HL-60/S4 (cell line): ENCODE measurements around the gene DNM3.

Experiments
- in situ Hi-C: fragments of 300-500 bp; cut with MboI; formaldehyde crosslinking; loops from 2 replicates; pipeline ENCODE4 v1.14.3; 2022; ENCODE audit warnings: low sequenced_read_pairs

Gene DNM3

DNA sequence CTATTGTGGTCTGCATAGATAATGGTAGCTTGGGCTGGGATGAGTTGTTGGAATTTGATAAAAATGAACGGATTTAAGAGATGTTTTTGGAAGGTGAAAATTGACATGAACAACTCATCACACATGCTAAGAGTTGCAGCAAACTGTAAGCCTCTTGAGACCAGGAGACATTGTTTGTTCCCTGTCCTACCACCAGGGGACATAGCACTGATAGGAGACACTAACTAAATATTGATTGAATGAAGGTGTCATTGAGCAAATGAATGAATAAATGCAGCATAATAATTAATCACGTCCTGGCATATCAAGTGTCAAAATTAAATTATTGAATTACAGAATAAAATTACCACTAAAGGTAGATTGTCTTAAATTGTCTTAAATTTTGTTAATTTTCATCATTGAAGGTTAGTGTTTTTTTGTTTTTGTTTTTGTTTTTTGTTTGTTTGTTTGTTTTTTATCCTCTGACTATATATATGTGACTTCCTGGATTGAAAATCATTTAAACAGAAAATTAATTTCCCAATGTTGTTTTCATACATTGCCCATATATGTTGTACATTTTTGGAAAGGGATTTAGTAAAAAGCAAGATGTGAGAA is 293.9 kb downstream of the DNM3 start:
- in situ Hi-C loops = no loop called here

DNA sequence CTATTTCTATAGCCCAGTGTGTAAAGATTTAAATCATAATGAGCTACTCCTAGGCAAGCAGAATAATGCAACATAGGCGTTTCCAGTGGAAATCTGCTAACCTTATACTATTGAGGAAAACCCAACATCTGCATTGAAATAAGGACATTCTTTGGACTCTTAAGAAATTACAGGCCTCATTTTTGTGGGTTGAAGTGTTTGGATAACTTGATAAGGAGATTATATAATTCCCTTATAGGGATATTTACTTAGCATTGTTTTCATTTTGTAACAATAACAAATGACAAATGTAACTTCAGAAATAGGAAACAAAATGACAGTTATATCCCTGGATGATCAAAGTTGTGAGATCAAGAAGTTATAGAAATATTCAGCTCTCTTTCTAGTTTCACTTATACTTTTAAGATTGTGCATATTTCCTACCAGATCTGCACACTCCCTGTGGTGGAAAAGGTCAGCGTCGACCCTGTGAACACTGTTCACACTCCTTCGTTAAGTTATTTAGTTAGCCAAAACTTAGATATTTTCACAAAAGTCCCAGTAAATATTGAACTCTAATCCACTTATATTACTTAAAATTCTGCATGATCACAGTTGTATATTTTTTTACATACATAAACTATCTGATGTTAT is 294.8 kb downstream of the DNM3 start:
- in situ Hi-C loops = no loop called here

DNA sequence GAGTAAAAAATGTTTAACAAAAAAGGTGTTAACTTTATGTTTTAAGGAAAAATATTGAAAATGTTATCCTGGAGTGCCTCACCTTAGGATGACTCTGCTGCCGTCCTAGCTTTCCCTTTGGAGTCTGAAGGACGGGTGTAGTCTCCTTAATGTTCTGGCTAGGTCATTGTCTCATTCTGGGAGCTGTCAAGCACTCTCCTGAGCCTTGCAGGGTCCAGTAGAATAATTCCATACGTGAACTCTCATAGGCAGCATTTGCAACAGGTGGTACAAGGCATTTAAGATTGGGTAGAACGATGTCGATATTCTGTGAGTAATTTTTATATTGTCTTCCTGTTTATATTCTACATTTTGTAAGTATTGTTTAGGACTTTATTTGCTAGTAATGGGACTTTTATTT is 295.6 kb downstream of the DNM3 start:
- in situ Hi-C loops = no loop called here

DNA sequence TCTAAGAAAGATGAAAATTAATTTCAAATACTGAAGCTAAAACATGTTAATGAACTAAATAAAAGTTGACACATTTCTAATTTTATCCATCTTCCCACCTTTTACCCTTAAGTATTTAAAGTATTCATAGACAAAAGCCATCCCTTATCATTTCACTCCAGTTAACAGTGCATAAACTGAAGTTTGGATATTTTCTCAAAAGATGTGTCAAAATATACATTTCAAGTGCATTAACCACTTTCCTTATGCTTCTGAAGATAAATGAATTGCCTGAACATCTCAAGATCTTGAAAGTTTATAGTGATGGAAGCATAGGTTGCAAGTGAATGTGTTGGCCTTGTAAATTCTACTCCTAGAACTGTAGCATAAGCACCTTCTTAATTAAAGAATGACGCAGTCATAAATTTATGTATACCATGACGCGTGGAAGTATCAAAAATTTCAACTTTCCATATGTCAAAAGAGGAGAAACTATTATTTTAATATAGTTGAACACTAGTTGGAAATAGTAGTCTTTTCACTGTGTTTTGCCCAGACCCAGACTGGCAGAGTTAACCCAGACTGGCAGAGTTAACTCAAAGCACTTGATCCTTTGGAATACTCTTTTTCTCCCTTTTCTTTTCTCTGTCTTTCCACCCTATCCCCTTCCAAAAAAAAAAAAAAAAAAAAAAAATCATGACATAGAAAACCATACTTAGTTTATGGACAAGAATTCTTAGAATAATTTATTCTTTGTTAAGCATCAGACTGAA is 296.6 kb downstream of the DNM3 start:
- in situ Hi-C loops = no loop called here

DNA sequence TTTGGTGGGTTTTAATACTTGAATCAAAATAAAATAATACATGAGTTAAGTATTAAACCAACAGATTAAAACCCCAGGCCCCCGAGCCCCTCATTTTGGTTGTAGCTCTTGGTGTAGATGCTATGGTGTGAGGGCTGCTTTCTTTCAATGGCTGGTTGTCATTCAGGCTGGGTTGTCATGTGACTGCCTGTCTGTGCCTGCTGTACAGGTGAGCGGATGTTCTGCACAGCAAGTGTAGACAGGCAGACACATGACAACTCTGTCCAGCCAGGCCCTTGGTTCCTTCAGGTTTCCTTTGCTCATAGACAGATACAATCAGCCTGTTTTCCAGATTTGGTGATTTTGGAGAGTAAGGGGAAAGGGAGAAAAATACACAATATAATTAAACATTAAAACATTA is 297.3 kb downstream of the DNM3 start:
- in situ Hi-C loops = no loop called here

DNA sequence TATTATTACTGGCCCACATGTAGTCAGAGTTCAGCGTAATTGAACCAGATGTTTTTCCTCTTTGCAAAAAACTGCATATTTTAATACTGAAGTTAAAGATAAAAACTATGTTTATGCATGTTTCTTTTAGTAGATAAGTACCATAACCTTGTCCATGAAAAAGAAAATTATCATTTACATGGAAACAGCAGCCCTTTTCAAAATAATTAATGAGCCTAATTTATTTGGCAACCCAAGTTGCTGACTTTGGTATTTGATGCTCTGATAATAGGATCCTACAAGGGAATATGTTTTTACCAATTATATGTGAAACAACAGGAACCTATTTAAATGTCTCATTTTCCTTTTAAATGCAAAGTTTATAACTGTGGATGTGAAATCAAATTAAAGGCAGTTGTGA is 297.9 kb downstream of the DNM3 start:
- in situ Hi-C loops = no loop called here

DNA sequence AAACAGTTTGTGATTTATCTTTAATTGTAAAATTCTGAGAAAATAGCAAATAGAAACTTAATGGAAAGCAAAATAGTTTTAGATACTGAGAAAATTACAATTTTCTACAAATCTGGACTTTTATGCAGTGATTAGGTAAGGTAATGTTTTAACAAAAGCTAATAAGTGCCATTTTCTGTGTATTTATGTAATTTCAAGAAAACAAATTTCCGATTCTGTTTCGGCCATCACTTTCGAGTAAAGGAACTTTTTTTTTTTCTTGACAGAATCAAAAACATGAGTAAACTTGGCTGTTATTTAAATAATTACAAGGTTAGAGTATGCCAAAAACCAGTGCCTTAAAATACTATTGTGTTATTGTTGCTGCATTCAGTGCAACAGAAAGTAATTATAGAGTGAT is 298.8 kb downstream of the DNM3 start:
- in situ Hi-C loops = no loop called here

DNA sequence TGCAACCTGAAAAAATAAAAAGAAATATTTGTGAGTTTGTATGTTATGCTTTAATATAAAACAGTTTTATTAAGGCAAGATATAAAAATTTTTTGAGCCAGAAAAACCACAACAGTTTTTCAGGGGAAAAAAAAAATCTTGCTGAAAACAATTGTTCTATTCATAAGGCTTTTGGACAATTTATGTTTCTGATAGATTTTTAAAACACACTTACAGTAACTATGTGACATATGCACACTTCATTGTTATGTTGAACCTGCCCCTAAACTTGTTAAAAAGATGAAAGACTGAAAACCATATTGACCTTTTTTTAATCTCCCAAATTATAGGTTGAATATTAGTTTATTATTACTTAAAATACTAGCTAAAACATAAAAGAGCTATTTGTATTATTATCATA is 299.3 kb downstream of the DNM3 start:
- in situ Hi-C loops = no loop called here

DNA sequence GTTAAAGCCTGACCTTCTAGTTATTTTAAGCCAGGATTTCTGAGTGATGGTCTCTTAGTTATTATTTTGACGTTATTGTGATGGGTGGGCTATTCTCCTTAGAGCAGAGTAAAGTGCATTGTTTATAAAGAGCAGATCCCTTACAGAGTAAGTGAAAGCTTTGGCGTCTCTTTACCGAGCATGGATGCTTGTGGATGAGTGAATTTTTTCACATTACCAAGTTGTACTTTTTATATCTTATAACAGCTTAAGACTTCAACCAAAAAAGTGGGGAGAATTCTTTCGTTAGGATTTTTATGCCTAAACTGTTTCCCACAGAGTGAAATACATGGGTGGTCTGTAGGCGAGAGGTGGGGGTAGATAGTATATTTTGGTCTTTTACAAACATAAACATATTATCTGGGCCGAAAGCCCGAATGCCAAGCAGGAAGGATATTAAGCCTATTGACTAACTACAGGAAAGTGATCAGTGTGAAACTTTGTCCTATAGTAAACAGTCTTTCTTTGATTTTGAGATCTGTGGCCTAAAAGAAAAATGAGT is 300.1 kb downstream of the DNM3 start:
- in situ Hi-C loops = no loop called here

DNA sequence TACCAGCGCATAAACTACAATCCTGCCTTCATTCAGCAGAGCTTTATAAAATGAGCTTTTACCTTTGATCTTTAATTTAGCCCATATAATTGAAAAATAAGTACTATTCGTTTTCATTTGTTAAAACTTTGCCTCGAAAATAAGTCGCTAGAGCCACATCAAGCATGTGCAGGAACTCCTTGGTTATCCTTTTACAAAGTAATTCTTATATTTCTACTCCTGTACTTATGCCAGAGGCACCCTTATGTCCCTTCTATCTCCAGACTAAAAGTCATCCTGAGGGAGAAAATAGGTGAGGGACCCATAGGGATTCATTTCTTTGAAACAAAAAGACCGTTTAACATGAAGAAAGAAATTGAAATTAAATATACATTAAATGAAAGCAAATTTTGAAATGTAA is 301.0 kb downstream of the DNM3 start:
- in situ Hi-C loops = no loop called here

DNA sequence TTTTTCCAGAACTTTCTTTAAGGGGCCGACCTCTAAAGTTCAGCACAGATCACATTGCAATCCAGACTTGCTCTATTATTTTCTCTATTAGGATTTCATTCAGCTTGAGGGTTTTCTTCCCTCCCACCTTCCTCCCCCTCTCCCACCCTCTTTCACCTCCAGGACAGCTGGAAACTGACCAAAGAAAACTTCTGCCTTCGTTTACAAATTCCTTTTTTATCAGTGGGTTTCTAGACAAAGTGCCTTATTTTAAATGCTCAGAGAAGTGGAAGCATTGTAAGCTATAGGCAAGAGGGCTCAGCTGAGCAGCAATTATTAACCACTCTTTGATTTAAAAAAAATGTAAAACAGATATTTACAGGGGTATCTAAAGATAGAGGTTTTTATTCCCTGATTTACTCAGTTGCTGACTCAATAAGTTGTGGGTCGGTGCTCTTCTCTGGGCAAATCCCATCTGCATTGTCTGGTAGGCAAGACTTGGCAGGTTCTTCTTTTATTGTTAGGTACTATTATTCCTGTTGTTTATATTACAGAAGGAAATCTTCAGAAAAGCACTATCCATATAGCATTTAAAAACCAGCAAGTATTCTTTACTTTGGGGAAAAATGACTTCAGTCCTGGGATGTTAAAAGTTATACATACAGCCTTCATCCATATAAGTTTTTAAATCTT is 302.2 kb downstream of the DNM3 start:
- in situ Hi-C loops = no loop called here

DNA sequence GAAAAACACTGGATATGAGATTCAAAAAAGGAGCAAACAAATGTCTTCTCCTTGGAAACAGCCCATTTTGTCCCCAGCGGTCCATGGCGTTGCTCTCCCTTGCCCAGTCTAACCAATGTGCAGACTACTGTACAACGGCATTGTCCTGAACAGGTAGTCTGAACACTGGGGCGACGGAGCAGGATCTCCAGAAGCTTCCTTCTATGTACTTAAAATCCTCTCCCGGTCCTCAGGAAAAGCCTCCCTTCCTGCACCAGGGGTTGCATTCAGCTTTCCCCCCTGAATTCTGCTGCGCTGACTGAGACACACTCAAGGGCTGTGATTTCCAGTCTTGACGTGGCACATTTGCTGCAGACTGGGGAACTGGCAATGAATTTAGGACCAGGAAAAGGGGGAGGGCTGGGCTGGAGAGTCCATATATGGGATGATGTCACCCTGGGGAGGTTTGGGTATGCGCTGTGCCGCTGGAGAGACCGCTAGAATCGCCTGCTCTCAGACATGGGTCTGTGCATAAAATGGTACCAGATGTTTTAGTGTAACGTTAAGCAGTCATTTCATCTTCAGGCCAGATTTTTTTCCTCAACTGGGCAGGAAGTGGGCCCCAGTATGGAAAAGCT is 303.3 kb downstream of the DNM3 start:
- in situ Hi-C loops = no loop called here

DNA sequence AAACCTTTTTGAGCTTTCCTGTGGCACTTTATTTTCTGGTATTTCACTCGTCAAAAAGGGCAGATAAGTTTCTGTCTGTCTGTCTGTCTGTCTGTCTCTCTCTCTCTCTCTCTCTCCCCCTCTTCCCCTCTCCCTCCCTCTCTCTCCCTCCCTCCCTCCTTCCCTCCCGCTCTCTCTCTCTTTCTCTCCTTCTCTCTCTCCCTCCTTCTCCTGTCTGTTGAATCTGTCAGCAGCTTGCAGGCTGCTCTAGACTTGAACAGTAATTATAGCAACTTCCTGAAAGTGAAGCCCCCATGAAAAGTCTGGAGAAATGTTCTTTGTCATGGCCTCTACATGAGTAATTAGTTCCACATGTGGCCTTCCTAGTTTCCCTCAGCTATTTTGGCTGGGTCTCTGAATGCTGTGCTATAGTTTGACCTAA is 303.9 kb downstream of the DNM3 start:
- in situ Hi-C loops = no loop called here

DNA sequence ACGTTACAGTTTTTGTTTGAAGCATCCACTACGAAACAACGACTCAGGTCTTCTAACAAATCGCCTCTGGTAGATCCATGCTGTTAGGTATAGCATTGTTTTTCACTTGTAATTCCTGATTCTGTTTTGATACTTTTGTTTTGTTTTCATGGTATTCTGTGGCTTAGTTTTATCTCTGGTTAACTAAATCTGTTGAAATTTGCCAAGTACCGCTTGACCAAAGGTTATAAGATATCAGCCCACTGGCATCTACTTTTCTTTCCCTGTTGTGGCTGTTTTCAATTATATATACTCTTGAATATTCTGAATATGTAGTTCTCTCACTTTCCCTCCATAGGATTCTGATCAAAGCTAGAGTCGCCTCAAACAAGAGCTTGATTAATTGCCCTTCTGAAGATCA is 304.4 kb downstream of the DNM3 start:
- in situ Hi-C loops = no loop called here

DNA sequence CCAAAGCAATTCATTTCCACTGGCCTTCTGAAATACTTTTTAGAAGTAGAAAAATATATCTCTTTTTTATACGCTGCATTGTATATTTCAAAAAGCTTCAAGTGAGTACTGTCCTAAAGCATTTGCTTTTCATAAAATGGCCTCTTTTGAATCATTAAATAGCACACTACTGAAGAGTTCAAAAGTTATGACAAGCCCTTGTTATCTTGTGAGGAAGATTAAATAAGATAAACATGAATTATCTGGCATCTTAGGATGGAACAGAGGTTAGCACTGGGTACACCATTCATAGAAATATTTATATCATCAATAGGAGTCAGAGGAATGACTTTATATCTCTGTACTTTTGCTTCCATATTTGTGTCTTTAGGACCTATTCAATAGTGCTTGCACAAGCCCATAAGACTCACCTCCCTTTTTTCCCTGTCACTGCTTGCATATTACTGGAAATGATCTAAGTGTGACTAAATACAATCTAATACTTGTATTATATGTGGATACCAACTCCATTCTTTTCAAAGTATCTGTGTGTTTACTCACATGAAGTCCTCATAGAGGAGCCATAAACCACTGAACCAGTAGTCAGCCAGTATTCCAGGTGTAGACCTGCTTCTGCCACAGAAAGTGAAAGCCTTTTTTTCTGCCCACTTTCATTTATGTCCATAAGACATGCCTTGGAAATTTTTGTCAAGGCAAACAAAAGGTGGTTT is 305.0 kb downstream of the DNM3 start:
- in situ Hi-C loops = no loop called here

DNA sequence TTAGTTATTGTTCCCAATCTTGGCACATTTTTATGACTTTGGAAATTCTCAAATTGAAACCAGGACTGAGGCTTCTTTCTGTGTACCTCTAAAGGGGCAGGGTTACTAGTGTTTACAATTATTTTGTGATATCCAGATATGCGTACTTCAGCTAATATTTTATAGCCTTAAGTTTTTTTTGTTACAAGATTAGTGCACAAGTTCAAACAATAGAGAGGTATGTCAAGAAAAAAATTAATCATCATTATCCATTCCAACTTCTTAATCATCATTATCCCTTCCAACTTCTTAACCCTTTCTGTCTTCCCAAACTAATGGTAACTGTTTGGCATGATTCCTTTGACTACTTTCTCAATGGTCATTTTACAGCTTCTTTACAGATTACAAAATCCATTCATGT is 306.2 kb downstream of the DNM3 start:
- in situ Hi-C loops = no loop called here

DNA sequence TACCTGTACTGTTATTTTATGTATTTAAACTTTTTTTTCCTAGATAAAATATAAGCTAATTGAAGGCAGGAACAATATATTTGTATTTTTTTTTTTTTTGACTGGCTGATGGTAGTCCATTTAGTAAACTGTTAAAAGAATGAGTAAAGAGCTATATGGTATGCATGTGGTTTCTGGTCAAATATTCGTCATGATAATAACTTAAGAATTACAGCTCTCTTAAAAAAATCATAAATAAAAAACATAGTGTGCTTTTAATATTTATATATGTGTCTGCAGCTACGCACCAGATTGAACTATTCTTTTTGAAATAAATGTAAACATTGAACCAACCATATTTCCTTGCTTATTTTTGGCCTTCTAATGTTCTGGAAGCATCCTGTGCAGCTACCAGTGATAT is 306.9 kb downstream of the DNM3 start:
- in situ Hi-C loops = no loop called here

DNA sequence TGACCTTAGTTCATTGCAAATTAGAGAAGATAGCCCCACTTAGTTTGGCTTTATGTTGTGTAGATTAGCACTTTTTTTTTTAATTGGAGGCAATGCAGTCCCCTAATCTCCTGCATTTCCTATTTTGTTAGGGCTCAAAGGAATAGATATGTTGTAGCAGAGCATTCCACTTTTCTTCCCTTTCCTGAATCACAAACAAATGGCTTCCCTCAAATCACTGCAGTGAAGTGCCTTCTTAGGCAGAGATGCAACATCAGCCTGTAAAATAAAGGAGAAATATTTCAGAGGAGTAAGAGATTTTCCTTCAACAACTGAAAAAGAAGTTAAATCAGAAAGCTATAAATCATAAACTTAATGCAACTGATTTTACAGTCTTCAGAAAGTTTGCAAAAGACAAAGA is 307.4 kb downstream of the DNM3 start:
- in situ Hi-C loops = no loop called here

DNA sequence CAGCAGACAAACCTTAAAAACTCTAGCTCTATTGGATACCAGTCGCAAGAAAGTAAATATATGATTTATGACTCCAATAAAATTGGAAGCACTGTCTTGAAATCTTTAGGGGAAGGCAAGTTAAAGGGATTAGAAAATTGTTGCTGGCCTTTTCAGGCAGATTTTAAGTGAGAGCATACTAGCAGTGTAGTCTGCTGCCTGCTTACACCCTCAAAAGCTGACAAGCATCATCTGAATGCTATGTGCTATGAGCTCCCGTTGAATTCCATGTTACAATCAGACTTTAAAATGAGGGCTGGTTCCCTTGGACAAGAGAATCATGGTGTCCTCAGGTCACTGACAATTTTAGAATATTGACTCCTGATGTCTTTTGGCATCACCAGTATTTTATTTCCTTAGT is 308.0 kb downstream of the DNM3 start:
- in situ Hi-C loops = no loop called here

DNA sequence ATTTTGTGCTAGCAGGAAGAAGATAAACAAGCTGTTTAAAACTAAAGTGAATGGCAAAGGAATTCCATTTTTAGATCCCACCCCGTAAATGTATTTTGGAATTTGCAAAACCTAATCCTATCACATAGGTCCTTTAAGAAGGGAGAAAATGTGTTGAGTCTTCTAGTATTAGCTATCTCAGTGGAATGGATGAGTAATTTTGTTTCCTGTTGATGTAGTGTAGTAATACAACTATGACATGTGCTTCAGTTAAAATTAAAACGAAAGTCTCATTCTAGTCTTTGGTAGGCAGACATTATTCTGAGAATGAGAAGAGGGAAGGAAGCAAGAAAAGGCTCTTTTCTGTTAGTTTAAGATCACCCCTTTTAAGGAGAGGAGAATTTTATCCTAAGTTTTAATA is 313.3 kb downstream of the DNM3 start:
- in situ Hi-C loops = no loop called here

DNA sequence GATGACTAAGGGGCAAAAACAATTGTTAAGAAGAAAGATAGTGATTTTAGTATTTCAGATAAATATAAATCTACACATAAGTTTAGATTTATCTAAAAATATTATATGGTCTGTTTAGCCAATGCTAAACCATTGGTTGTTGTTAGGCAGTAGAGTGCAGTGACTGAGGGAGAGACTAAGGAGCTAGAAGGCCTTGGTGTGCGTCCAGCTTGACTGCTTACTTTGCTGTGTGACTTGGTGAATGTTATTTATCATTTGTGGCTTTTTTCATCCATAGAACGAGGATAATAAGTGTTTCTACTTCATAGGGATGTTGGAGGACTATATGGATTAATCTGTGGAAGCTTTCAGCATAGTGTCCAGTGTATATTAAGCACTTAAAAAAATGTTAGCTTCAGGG is 314.5 kb downstream of the DNM3 start:
- in situ Hi-C loops = no loop called here
